GM19240 (cell line): ENCODE results near the gene MSANTD1.

ENCODE experiments used
- DNase-seq: peaks from one replicate; pipeline ENCODE4 v3.0.0; 2011; ENCODE audit warnings: low spot score; ENCODE audit not compliant: insufficient read length

Gene MSANTD1

GRCh38 chr4:3302786-3303564 lies 54.0 kb downstream of the MSANTD1 start:
- no peak for DNase-seq

- DNase-seq = no peak
Measured at GRCh38 chr4:3303565-3303824, 54.5 kb downstream of the MSANTD1 start.

- DNase-seq = no peak
Measured at GRCh38 chr4:3303923-3304710, 55.2 kb downstream of the MSANTD1 start.

GRCh38 chr4:3304831-3305609 lies 56.1 kb downstream of the MSANTD1 start:
- DNase-seq = no peak

GRCh38 chr4:3305610-3306371 lies 56.8 kb downstream of the MSANTD1 start:
- DNase-seq = no peak
